ENCODE results near the gene TXNDC17. TPM values are rescaled to one million over a fixed set of nuclear protein-coding genes. Genes with fewer than 3 reads are reported as not detected.

The TXNDC17 gene
- total RNA-seq, 6 experiments from 2014 or later = 50.4 to 204 (median 72.1) TPM

- Histone ChIP-seq H3K4me3 (no peak overlapping the region), H3K36me3 (peaks cover 0 to 13% (median 8%) of the 10 kb centered on the region in 4 donors), H3K9me3 (no peaks in the 10 kb centered on the region), H3K27me3 (no peaks in the 10 kb centered on the region), H3K27ac (no peak overlapping the region), H3K4me1 (peaks cover 0 to 10% (median 0%) of the 10 kb centered on the region in 4 donors)
- ATAC-seq (no peak), DNase-seq (peak in 1 of 3 donors; percentile 46)
- intact Hi-C loops (cut with DNase I) = no loop called here
- no peak for TF ChIP-seq CTCF (IDR thresholded peaks at IDR 0.05)
- TF ChIP-seq POLR2A (IDR thresholded peaks at IDR 0.05) = no peak
- WGBS (ENCODE audit: insufficient coverage, low coverage, low lambda C conversion rate, missing lambda C conversion rate) = 78% methylated on average over 3 of the region's 3 CpGs
These were observed 37.0 kb upstream of the TXNDC17 start for GRCh38 chr17:6603744-6604325.

GRCh38 chr17:6605142-6605541, 35.7 kb upstream of the TXNDC17 start:
- TF ChIP-seq POLR2A (IDR thresholded peaks at IDR 0.05) = no peak
- 82% methylated on average over 2 of the region's 6 CpGs for WGBS (ENCODE audit: insufficient coverage, low coverage, low lambda C conversion rate, missing lambda C conversion rate)
- Histone ChIP-seq H3K9me3 (no peaks in the 10 kb centered on the region), H3K27me3 (no peaks in the 10 kb centered on the region), H3K36me3 (peaks cover 0 to 23% (median 12%) of the 10 kb centered on the region in 4 donors), H3K27ac (no peak overlapping the region), H3K4me1 (peaks cover 0 to 2% (median 0%) of the 10 kb centered on the region in 4 donors), H3K4me3 (no peak overlapping the region)
- ATAC-seq (no peak), DNase-seq (no peak)
- intact Hi-C loops (cut with DNase I) = no loop called here

- H3K9me3 ChIP-seq = no peaks in the 10 kb centered on the region
- ATAC-seq = no peak
- H3K27me3 ChIP-seq = no peaks in the 10 kb centered on the region
- no peak overlapping the region for H3K27ac ChIP-seq
- no peak overlapping the region for H3K4me3 ChIP-seq
- no peak for TF ChIP-seq CTCF (IDR thresholded peaks at IDR 0.05)
- no peak for TF ChIP-seq POLR2A (IDR thresholded peaks at IDR 0.05)
- intact Hi-C loops (cut with DNase I) = no loop called here
- WGBS (ENCODE audit: insufficient coverage, low coverage, low lambda C conversion rate, missing lambda C conversion rate) = 100% methylated on average over 3 of the region's 3 CpGs
- DNase-seq = no peak
- peaks cover 0 to 23% (median 12%) of the 10 kb centered on the region in 4 donors for H3K36me3 ChIP-seq
- H3K4me1 ChIP-seq = no peaks in the 10 kb centered on the region
These were observed 32.5 kb upstream of the TXNDC17 start for GRCh38 chr17:6608321-6608720.

GRCh38 chr17:6610011-6610410, 30.8 kb upstream of the TXNDC17 start:
- intact Hi-C loops (cut with DNase I) = no loop called here
- no peak for TF ChIP-seq POLR2A (IDR thresholded peaks at IDR 0.05)
- no peak for TF ChIP-seq CTCF (IDR thresholded peaks at IDR 0.05)
- WGBS (ENCODE audit: insufficient coverage, low coverage, low lambda C conversion rate, missing lambda C conversion rate) = 99% methylated on average over 5 of the region's 5 CpGs
- Histone ChIP-seq H3K36me3 (peaks cover 0 to 23% (median 12%) of the 10 kb centered on the region in 4 donors), H3K4me1 (no peaks in the 10 kb centered on the region), H3K27me3 (no peaks in the 10 kb centered on the region), H3K4me3 (no peak overlapping the region), H3K27ac (no peak overlapping the region), H3K9me3 (no peaks in the 10 kb centered on the region)
- ATAC-seq (no peak), DNase-seq (no peak)

GRCh38 chr17:6611231-6611630, 29.6 kb upstream of the TXNDC17 start:
- no peak for TF ChIP-seq CTCF (IDR thresholded peaks at IDR 0.05)
- no peak for TF ChIP-seq POLR2A (IDR thresholded peaks at IDR 0.05)
- intact Hi-C loops (cut with DNase I) = no loop called here
- Histone ChIP-seq H3K9me3 (no peaks in the 10 kb centered on the region), H3K36me3 (peaks cover 0 to 23% (median 13%) of the 10 kb centered on the region in 4 donors), H3K27me3 (no peaks in the 10 kb centered on the region), H3K27ac (no peak overlapping the region), H3K4me3 (no peak overlapping the region), H3K4me1 (no peaks in the 10 kb centered on the region)
- no peak for ATAC-seq
- 85% methylated on average over 4 of the region's 4 CpGs for WGBS (ENCODE audit: insufficient coverage, low coverage, low lambda C conversion rate, missing lambda C conversion rate)
- no peak for DNase-seq
